Measurements from ENCODE around the gene FCRLB.
"Not testable (repeated sequence)": the region's sequence is repeated elsewhere in the genome, so short reads cannot be mapped to it uniquely, and the experiment has no call there.

The FCRLB gene

DNA sequence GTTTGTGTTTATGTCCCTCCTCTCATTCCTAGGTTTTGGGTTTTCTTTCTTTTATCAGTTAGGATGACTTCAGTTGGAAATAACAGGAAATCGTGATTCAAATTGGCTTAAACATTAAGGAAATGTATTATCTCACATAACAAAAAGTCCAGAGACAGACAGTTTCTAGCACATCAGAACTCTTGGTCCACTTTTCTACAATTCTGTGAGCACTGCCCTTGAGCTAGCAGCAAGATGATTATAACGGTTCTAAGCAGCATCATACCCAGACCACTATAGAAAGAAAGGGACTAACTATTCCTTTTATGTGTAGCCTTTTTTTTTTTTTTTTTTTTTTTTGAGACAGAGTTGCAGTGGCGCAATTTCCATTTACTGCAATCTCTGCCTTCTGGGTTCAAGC, 39.5 kb upstream of the FCRLB start:
- H3K27me3 ChIP-seq (replicated peaks): no peaks in the 10 kb centered on the region

DNA sequence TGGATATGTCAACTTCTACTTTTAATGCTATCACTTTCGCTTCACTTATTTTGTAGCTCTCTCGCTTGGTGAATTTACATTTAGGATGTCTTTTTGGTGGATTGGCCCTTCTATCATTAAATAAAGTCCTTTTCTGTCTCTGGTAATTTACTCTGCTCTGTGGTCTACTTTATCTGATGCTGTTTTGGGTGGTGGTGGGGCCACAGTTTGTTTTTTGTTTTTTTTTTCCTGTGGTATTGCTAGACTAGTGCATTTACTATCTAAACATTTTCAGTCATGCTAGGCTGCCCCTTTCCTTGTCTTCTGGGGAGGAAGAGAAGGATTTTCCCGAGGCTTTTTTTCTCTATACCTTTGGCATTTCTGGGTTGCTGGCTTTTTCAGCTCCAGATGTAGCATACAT, 32.4 kb upstream of the FCRLB start:
- Histone ChIP-seq H3K4me3 (ENCODE audit: low read depth, low read length) (no peak overlapping the region), H3K36me3 (replicated peaks) (no peaks in the 10 kb centered on the region), H3K27me3 (replicated peaks) (no peaks in the 10 kb centered on the region), H3K27ac (no peak overlapping the region)
- TF ChIP-seq, protein P1, sequence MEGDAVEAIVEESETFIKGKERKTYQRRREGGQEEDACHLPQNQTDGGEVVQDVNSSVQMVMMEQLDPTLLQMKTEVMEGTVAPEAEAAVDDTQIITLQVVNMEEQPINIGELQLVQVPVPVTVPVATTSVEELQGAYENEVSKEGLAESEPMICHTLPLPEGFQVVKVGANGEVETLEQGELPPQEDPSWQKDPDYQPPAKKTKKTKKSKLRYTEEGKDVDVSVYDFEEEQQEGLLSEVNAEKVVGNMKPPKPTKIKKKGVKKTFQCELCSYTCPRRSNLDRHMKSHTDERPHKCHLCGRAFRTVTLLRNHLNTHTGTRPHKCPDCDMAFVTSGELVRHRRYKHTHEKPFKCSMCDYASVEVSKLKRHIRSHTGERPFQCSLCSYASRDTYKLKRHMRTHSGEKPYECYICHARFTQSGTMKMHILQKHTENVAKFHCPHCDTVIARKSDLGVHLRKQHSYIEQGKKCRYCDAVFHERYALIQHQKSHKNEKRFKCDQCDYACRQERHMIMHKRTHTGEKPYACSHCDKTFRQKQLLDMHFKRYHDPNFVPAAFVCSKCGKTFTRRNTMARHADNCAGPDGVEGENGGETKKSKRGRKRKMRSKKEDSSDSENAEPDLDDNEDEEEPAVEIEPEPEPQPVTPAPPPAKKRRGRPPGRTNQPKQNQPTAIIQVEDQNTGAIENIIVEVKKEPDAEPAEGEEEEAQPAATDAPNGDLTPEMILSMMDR (IDR thresholded peaks at IDR 0.05; ENCODE audit: low read depth, low read length, missing control alignments): no peak
- no peak for DNase-seq
- in situ Hi-C loops (cut with HindIII; ENCODE audit: low pct_ligation_motif_present, low sequenced_read_pairs): no loop called here

More for the DNA sequence above, 39.5 kb upstream of the FCRLB start:
- Histone ChIP-seq H3K27ac (no peak overlapping the region), H3K4me3 (ENCODE audit: low read depth, low read length) (no peak overlapping the region), H3K36me3 (replicated peaks) (no peaks in the 10 kb centered on the region)
- in situ Hi-C loops (cut with HindIII; ENCODE audit: low pct_ligation_motif_present, low sequenced_read_pairs): no loop called here
- DNase-seq: no peak
- TF ChIP-seq, protein P1 (IDR thresholded peaks at IDR 0.05; ENCODE audit: low read depth, low read length, missing control alignments): no peak

DNA sequence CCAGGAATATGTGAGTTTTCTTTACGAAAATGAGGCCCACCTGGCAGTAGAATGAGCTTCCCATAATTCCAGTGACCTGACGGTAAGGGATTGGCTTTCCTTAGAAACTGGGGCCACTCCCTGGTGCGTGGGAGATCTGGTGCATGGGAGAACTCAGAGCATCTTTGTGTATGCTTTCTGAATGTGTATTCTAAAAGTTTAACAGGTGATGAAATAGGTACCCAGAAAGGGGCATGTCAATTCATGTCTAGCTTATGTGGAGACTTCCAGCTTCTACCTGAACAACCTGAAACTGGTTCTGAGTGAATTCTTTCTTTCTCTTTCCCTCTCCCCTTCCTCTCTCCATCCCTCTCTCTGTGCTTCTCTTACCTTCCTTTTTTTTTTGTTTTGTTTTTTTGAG, 29.5 kb upstream of the FCRLB start:
- no peak overlapping the region for H3K4me3 ChIP-seq (ENCODE audit: low read depth, low read length)
- in situ Hi-C loops (cut with HindIII; ENCODE audit: low pct_ligation_motif_present, low sequenced_read_pairs): no loop called here
- TF ChIP-seq, protein P1 (IDR thresholded peaks at IDR 0.05; ENCODE audit: low read depth, low read length, missing control alignments): no peak
- H3K27ac ChIP-seq: no peak overlapping the region
- H3K36me3 ChIP-seq (replicated peaks): no peaks in the 10 kb centered on the region
- DNase-seq: no peak
- H3K27me3 ChIP-seq (replicated peaks): no peaks in the 10 kb centered on the region

DNA sequence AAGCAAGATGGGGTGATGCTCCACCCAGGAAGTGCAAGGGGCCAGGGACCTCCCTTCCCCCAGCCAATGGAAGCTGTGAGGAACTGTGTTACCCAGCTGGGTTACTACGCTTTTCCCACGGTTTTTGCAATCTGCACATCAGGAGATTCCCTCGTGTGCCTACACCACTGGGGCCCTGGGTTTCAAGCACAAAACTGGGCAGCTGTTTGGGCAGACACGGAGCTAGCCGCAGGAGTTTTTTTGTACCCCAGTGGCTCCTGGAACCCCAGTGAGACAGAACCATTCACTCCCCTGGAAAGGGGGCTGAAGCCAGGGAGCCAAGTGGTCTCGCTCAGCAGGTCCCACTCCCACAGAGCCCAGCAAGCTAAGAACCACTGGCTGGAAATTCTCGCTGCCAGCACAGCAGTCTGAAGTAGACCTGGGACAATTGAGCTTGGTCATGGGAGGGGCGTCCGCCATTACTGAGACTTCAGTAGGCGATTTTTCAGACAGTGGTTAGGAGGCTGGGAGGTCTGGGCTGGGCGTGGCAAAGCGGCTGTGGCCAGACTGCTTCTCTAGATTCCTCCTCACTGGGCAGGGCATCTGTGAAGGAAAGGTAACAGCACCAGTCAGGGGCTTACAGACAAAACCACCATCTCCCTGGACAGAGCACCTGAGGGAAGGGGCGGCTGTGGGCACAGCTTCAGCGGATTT, 28.2 kb upstream of the FCRLB start:
- H3K27ac ChIP-seq; H3K4me3 ChIP-seq (ENCODE audit: low read depth, low read length); DNase-seq; H3K36me3 ChIP-seq (replicated peaks); in situ Hi-C loops (cut with HindIII; ENCODE audit: low pct_ligation_motif_present, low sequenced_read_pairs); H3K27me3 ChIP-seq (replicated peaks): not testable (repeated sequence)

DNA sequence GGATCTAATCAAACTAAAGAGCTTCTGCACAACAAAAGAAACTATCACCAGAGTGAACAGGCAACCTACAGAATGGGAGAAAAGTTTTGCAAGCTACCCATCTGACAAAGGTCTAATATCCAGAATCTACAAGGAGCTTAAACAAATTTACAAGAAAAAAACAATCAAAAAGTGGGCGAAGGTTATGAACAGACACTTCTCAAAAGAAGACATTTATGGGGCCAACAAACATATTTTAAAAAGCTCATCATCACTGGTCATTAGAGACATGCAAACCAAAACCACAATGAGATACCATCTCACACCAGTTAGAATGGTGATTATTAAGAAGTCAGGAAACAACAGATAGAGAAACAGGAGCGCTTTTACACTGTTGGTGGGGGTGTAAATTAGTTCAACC, 23.0 kb upstream of the FCRLB start:
- in situ Hi-C loops (cut with HindIII; ENCODE audit: low pct_ligation_motif_present, low sequenced_read_pairs); H3K27ac ChIP-seq; H3K36me3 ChIP-seq (replicated peaks); H3K27me3 ChIP-seq (replicated peaks); H3K4me3 ChIP-seq (ENCODE audit: low read depth, low read length); DNase-seq: not testable (repeated sequence)

DNA sequence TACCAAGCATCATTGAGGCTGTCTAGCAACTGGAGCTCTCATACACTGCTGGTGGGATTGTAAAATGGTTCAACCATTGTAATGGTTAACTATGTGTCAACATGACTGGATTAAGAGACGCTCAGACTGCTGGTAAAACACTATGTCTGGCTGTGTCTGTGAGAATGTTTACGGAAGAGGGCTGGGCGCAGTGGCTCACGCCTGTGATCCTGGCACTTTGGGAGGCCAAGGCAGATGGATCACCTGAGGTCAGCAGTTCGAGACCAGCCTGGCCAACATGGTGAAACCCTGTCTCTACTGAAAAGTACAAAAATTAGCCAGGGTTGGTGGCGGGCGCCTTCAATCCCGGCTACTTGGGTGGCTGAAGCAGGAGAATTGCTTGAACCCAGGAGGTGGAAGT, 19.1 kb upstream of the FCRLB start:
- DNase-seq: no peak
- no peak overlapping the region for H3K27ac ChIP-seq
- in situ Hi-C loops (cut with HindIII; ENCODE audit: low pct_ligation_motif_present, low sequenced_read_pairs): no loop called here
- no peaks in the 10 kb centered on the region for H3K27me3 ChIP-seq (replicated peaks)
- TF ChIP-seq, protein P1 (IDR thresholded peaks at IDR 0.05; ENCODE audit: low read depth, low read length, missing control alignments): no peak
- H3K36me3 ChIP-seq (replicated peaks): no peaks in the 10 kb centered on the region
- no peak overlapping the region for H3K4me3 ChIP-seq (ENCODE audit: low read depth, low read length)

DNA sequence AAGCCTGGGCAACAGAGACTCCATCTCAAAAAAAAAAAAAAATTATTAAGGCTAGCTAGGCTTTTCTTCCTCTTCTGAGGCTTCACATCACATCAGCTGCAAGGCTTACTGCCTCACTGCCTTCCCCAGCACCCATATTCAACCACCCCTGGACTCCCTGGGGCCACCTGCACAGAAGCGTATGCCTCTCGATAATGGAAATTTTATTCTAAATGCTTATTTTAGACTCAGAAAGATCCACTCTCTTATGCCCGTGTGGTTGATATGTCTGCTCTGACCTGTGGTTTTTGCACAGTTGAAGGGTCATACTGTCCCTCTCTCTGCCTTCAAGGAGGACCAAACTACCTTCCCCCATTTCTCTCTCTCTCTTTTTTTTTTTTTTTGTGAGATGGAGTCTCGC, 15.8 kb upstream of the FCRLB start:
- in situ Hi-C loops (cut with HindIII; ENCODE audit: low pct_ligation_motif_present, low sequenced_read_pairs): no loop called here
- TF ChIP-seq, protein P1 (IDR thresholded peaks at IDR 0.05; ENCODE audit: low read depth, low read length, missing control alignments): no peak

More for the DNA sequence above, 15.8 kb upstream of the FCRLB start:
- Histone ChIP-seq H3K27ac (no peak overlapping the region), H3K4me3 (ENCODE audit: low read depth, low read length) (no peak overlapping the region), H3K27me3 (replicated peaks) (no peaks in the 10 kb centered on the region), H3K36me3 (replicated peaks) (no peaks in the 10 kb centered on the region)
- no peak for DNase-seq
